H1 (cell line): ENCODE measurements around the gene PIK3C2G. TPM values are rescaled to one million over a fixed set of nuclear protein-coding genes. Genes with fewer than 3 reads are reported as not detected.

Experiments
- CTCF ChIA-PET: fragments of 300-600 bp; sonication (Branson Sonifier 250); formaldehyde crosslinking; loops from one replicate; lab custom pipeline; 2021; ENCODE audit not compliant: partially characterized antibody; lab: Charles Lee
- POLR2A ChIA-PET: fragments of 300-600 bp; sonication (Branson Sonifier 250); formaldehyde crosslinking; loops from one replicate; lab custom pipeline; 2021; ENCODE audit warnings: inconsistent platforms; ENCODE audit not compliant: partially characterized antibody; lab: Charles Lee
- DNase-seq, 2 experiments: peaks; one replicate each; pipeline versions ENCODE4 v3.0.0 to v3.0.0-alpha.2; 2010 to 2022; ENCODE audit warnings: low spot score in 2 of 2, low read depth in 1 of 2, mixed read lengths in 1 of 2
- FAIRE-seq: peaks from 2 replicates; lab custom pipeline; 2011; peaks lifted over from hg19 to GRCh38; lab: Jason Lieb, UNC
- H2AFZ ChIP-seq: 2 replicates; pipeline ENCODE4 v1.8.1; 2012; ENCODE audit warnings: low read length, inconsistent platforms
- H2AK5ac ChIP-seq: 2 replicates; pipeline ENCODE4 v1.6.1; 2013; ENCODE audit warnings: low read depth, low read length
- H2BK120ac ChIP-seq: replicated peaks from 2 replicates; pipeline ENCODE3; 2013; ENCODE audit warnings: low read depth, low read length, inconsistent platforms
- H2BK12ac ChIP-seq: 2 replicates; pipeline ENCODE4 v1.6.1; 2013; ENCODE audit warnings: low read depth, low read length
- H2BK15ac ChIP-seq: 2 replicates; pipeline ENCODE4 v1.6.1; 2013; ENCODE audit warnings: low read length
- H2BK20ac ChIP-seq: 2 replicates; pipeline ENCODE4 v1.6.1; 2013; ENCODE audit warnings: low read length
- H2BK5ac ChIP-seq: 2 replicates; pipeline ENCODE4 v1.6.1; 2013; ENCODE audit warnings: low read depth, low read length
- H3K14ac ChIP-seq: 2 replicates; pipeline ENCODE4 v1.6.1; 2013; ENCODE audit warnings: inconsistent platforms; ENCODE audit not compliant: insufficient read length
- H3K18ac ChIP-seq: 2 replicates; pipeline ENCODE4 v1.6.1; 2013; ENCODE audit warnings: low read length; ENCODE audit errors: extremely low read depth
- H3K23ac ChIP-seq: 2 replicates; pipeline ENCODE4 v1.6.1; 2013; ENCODE audit warnings: inconsistent platforms; ENCODE audit not compliant: insufficient read length
- H3K23me2 ChIP-seq: 2 replicates; pipeline ENCODE4 v1.6.1; 2013; ENCODE audit warnings: low read depth, low read length
- H3K27ac ChIP-seq: 2 replicates; pipeline ENCODE4 v1.6.1; 2011; ENCODE audit warnings: low read depth, low read length, inconsistent platforms
- H3K27me3 ChIP-seq, 4 experiments: replicated peaks in 1 of 4; 1 replicate in 1 of 4; 2 replicates in 3 of 4; pipeline versions ENCODE4 v1.6.1 to v1.8.1; 2011 to 2013; ENCODE audit warnings: low read length in 3 of 4, mild to moderate bottlenecking in 3 of 4, inconsistent platforms in 2 of 4, mixed read lengths in 2 of 4, moderate library complexity in 1 of 4; ENCODE audit not compliant: control insufficient read depth in 3 of 4, insufficient read depth in 3 of 4; ENCODE audit errors: extremely low read depth in 1 of 4
- H3K36me3 ChIP-seq, 4 experiments: 2 replicates each; pipeline versions ENCODE4 v1.6.1 to v1.8.1; 2011 to 2013; ENCODE audit warnings: mild to moderate bottlenecking in 4 of 4, low read length in 3 of 4, moderate library complexity in 2 of 4, control low read depth in 1 of 4, inconsistent platforms in 1 of 4; ENCODE audit not compliant: insufficient read depth in 4 of 4, control insufficient read depth in 2 of 4
- H3K4ac ChIP-seq: replicated peaks from 2 replicates; pipeline ENCODE3; 2013; ENCODE audit warnings: low read length, low read depth, mixed read lengths, inconsistent platforms; ENCODE audit not compliant: insufficient read length
- H3K4me1 ChIP-seq, 4 experiments: replicated peaks in 1 of 4; 1 replicate in 1 of 4; 2 replicates in 3 of 4; pipeline versions ENCODE4 v1.6.1 to v1.8.1; 2011 to 2013; ENCODE audit warnings: low read length in 3 of 4, inconsistent platforms in 2 of 4, mixed read lengths in 1 of 4; ENCODE audit not compliant: insufficient read depth in 4 of 4, control insufficient read depth in 3 of 4
- H3K4me2 ChIP-seq, 2 experiments: 2 replicates each; pipeline versions ENCODE4 v1.6.1 to v1.8.1; 2011 to 2013; ENCODE audit warnings: low read depth in 2 of 2, low read length in 2 of 2, control low read depth in 1 of 2, inconsistent platforms in 1 of 2, mild to moderate bottlenecking in 1 of 2; ENCODE audit not compliant: insufficient read depth in 1 of 2
- H3K4me3 ChIP-seq, 4 experiments: fragments of 200-600, 300-600 bp in 1 of 4; sonication (generic), shearing (Covaris generic), sonication (Bioruptor Twin) in 1 of 4; 2 replicates each; pipeline versions ENCODE4 v1.5.1 to v1.8.1; 2011 to 2016; ENCODE audit warnings: low read length in 4 of 4, low read depth in 3 of 4, control low read depth in 2 of 4, inconsistent platforms in 2 of 4, mild to moderate bottlenecking in 2 of 4, mixed read lengths in 1 of 4, moderate library complexity in 1 of 4; ENCODE audit not compliant: insufficient read depth in 2 of 4; ENCODE audit errors: extremely low read depth in 1 of 4
- H3K56ac ChIP-seq: replicated peaks from 2 replicates; pipeline ENCODE3; 2013; ENCODE audit warnings: low read depth, mild to moderate bottlenecking, mixed read lengths, low read length, inconsistent platforms; ENCODE audit not compliant: insufficient read length
- H3K79me1 ChIP-seq: 2 replicates; pipeline ENCODE4 v1.6.1; 2013; ENCODE audit warnings: low read depth, low read length, control low read depth
- H3K79me2 ChIP-seq, 2 experiments: 2 replicates each; pipeline versions ENCODE4 v1.6.1 to v1.8.1; 2012 to 2013; ENCODE audit warnings: low read length in 2 of 2, mild to moderate bottlenecking in 2 of 2, inconsistent platforms in 1 of 2; ENCODE audit not compliant: insufficient read depth in 2 of 2, control insufficient read depth in 1 of 2
- H3K9ac ChIP-seq, 4 experiments: replicated peaks in 1 of 4; 1 replicate in 1 of 4; 2 replicates in 3 of 4; pipeline versions ENCODE4 v1.6.1 to v1.8.1; 2011 to 2013; ENCODE audit warnings: low read depth in 3 of 4, low read length in 3 of 4, control low read depth in 2 of 4, mild to moderate bottlenecking in 2 of 4, moderate library complexity in 2 of 4, inconsistent platforms in 1 of 4; ENCODE audit errors: extremely low read depth in 1 of 4
- H3K9me3 ChIP-seq, 2 experiments: 2 replicates each; pipeline versions ENCODE4 v1.6.1 to v1.8.1; 2012 to 2013; ENCODE audit warnings: mild to moderate bottlenecking in 2 of 2, moderate library complexity in 2 of 2, control low read depth in 1 of 2, inconsistent platforms in 1 of 2, low read depth in 1 of 2, low read length in 1 of 2, mixed read lengths in 1 of 2; ENCODE audit not compliant: insufficient read depth in 2 of 2
- H4K20me1 ChIP-seq, 2 experiments: replicated peaks in 1 of 2; 2 replicates each; pipeline versions ENCODE3 to v1.8.1; 2011 to 2013; ENCODE audit warnings: inconsistent platforms in 2 of 2, low read length in 2 of 2, mild to moderate bottlenecking in 1 of 2; ENCODE audit not compliant: insufficient read depth in 2 of 2, control insufficient read depth in 1 of 2
- H4K5ac ChIP-seq: 2 replicates; pipeline ENCODE4 v1.6.1; 2013; ENCODE audit warnings: low read length, low read depth, mixed read lengths, inconsistent platforms; ENCODE audit not compliant: insufficient read length
- H4K8ac ChIP-seq: 2 replicates; pipeline ENCODE4 v1.8.0; 2013; ENCODE audit warnings: mild to moderate bottlenecking, moderate library complexity, low read length, inconsistent platforms; ENCODE audit not compliant: insufficient read depth; ENCODE audit errors: extremely low read depth
- H4K91ac ChIP-seq: replicated peaks from 2 replicates; pipeline ENCODE3; 2013; ENCODE audit warnings: low read length, mixed read lengths, inconsistent platforms; ENCODE audit not compliant: insufficient read length
- CHD1 ChIP-seq: IDR thresholded peaks from 2 replicates; pipeline ENCODE4 v1.6.1; 2012; ENCODE audit warnings: low read depth, low read length, improper control_type of control experiment
- CHD2 ChIP-seq: IDR thresholded peaks from 2 replicates; pipeline ENCODE4 v1.6.1; 2012; ENCODE audit warnings: low read length, improper control_type of control experiment
- CTCF ChIP-seq, 3 experiments: IDR thresholded peaks; 1 replicate in 2 of 3; 2 replicates in 1 of 3; pipeline versions ENCODE4 v1.5.1 to v1.6.1; 2011; ENCODE audit warnings: low read length in 3 of 3, mild to moderate bottlenecking in 3 of 3, inconsistent platforms in 2 of 3, low read depth in 1 of 3, moderate library complexity in 1 of 3; ENCODE audit not compliant: insufficient read depth in 1 of 3; ENCODE audit errors: control extremely low read depth in 1 of 3
- EZH2 ChIP-seq: fragments of 200-600 bp; sonication (generic); IDR thresholded peaks from 2 replicates; pipeline ENCODE4 v1.7.1; 2012; ENCODE audit warnings: low read depth, mild to moderate bottlenecking, moderate library complexity, low read length, inconsistent platforms; ENCODE audit not compliant: severe bottlenecking
- HDAC2 ChIP-seq, 2 experiments: fragments of 300-600 bp in 1 of 2; sonication (generic) in 1 of 2; IDR thresholded peaks; 2 replicates each; pipeline ENCODE4 v1.6.1; 2011 to 2012; ENCODE audit warnings: low read depth in 2 of 2, low read length in 2 of 2, mild to moderate bottlenecking in 2 of 2, moderate library complexity in 2 of 2, borderline replicate concordance in 1 of 2, inconsistent platforms in 1 of 2
- HDAC6 ChIP-seq: IDR thresholded peaks from one replicate; pipeline ENCODE4 v1.7.1; 2012; ENCODE audit warnings: low read depth, mild to moderate bottlenecking, inconsistent platforms, low read length, moderate library complexity
- KDM1A ChIP-seq: fragments of 200-600, 300-600 bp; sonication (generic); IDR thresholded peaks from 2 replicates; pipeline ENCODE4 v1.7.1; 2016; ENCODE audit warnings: mild to moderate bottlenecking, low read length, borderline replicate concordance
- POLR2AphosphoS5 ChIP-seq: IDR thresholded peaks from 2 replicates; pipeline ENCODE4 v1.6.1; 2011; ENCODE audit warnings: low read depth, low read length
- RFX5 ChIP-seq: IDR thresholded peaks from 2 replicates; pipeline ENCODE4 v1.6.1; 2011; ENCODE audit warnings: low read depth, low read length, improper control_type of control experiment, borderline replicate concordance
- SP4 ChIP-seq: IDR thresholded peaks from 2 replicates; pipeline ENCODE4 v1.6.1; 2012; ENCODE audit warnings: low read length, inconsistent platforms
- TAF7 ChIP-seq: optimal IDR thresholded peaks from 2 replicates; pipeline ENCODE3; 2011; ENCODE audit warnings: low read depth, mild to moderate bottlenecking, inconsistent platforms, low read length, moderate library complexity, borderline replicate concordance
- TEAD4 ChIP-seq: IDR thresholded peaks from 2 replicates; pipeline ENCODE4 v1.6.1; 2012; ENCODE audit warnings: low read depth, low read length, inconsistent platforms, mixed read lengths
- YY1 ChIP-seq: IDR thresholded peaks from 2 replicates; pipeline ENCODE4 v1.6.1; 2011; ENCODE audit warnings: low read depth, mild to moderate bottlenecking, low read length
- WGBS, 2 experiments: shearing (Covaris generic) in 1 of 2; methylation state at CpG; one replicate each; pipeline versions ENCODE4 v1.1.6 to v1.1.7; 2013 to 2015; ENCODE audit warnings: low lambda C conversion rate in 2 of 2, mixed read lengths in 2 of 2, inconsistent platforms in 1 of 2, low coverage in 1 of 2, missing lambda C conversion rate in 1 of 2; ENCODE audit not compliant: insufficient replicate concordance in 2 of 2, insufficient coverage in 1 of 2, insufficient read length in 1 of 2; ENCODE audit errors: extremely low coverage in 1 of 2, missing lambda C conversion rate in 1 of 2; 5-methylcytosine and 5-hydroxymethylcytosine counted together
- polyA plus RNA-seq, 7 experiments: library from polyadenylated mRNA; depleted of rRNA in 3 of 7; stranded (reverse) in 5 of 7; unstranded in 2 of 7; fragments of >200 nt in 5 of 7; fragments of 200-250 nt in 2 of 7; gene quantifications; 1 replicate in 5 of 7; 2 replicates in 1 of 7; 4 replicates in 1 of 7; pipeline versions ENCODE4 v1.2.1 to v1.2.3, GENCODE V29; 2011 to 2013; ENCODE audit warnings: missing spikeins in 2 of 7, mixed read lengths in 2 of 7
- total RNA-seq: library from RNA; stranded (reverse); fragmentation: NEBNext Ultra II Directional; extraction: Animal tissue kit (Norgen Biotek cat#: 25700); gene quantifications from 2 replicates; pipeline ENCODE4 v1.2.1, GENCODE V29; 2021

The PIK3C2G gene
- total and polyA plus RNA-seq, 2 of the 8 experiments (the other 6 are each of a cell fraction or from before 2014, with no cell fraction given), result not detected

GRCh38 chr12:18496156-18496555, 234.8 kb downstream of the PIK3C2G start:
- Histone ChIP-seq H4K5ac (no peak overlapping the region), H4K91ac (no peak overlapping the region), H2BK5ac (no peak overlapping the region), H3K4me2 (no peak overlapping the region), H3K23me2 (no peaks in the 10 kb centered on the region), H2BK120ac (no peak overlapping the region), H3K56ac (no peak overlapping the region), H2AK5ac (no peak overlapping the region), H2BK15ac (no peak overlapping the region), H3K27me3 (no peaks in the 10 kb centered on the region), H3K27ac (no peak overlapping the region), H4K20me1 (no peaks in the 10 kb centered on the region), H3K9me3 (peaks cover 0 to 7% of the 10 kb centered on the region in 2 experiments; a peak in 1 of 4 replicates), H3K4me3 (no peak overlapping the region), H4K8ac (no peak overlapping the region), H3K9ac (no peak overlapping the region), H3K79me2 (no peaks in the 10 kb centered on the region), H3K23ac (no peak overlapping the region), H3K4ac (no peak overlapping the region), H3K36me3 (no peaks in the 10 kb centered on the region), H3K14ac (no peak overlapping the region), H2AFZ (no peak overlapping the region), H2BK12ac (no peak overlapping the region), H3K4me1 (no peaks in the 10 kb centered on the region), H2BK20ac (no peak overlapping the region), H3K18ac (no peak overlapping the region), H3K79me1 (no peaks in the 10 kb centered on the region)
- CTCF ChIA-PET, result no interaction called here
- POLR2A ChIA-PET, result no interaction called here
- FAIRE-seq, result no peak
- DNase-seq, result no peak
- 89% methylated on average over 2 of the region's 2 CpGs; no CpG with 5 or more reads in 1 of the 2 experiments for whole genome bisulfite sequencing, 2 experiments
- TF ChIP-seq TAF7 (no peak), CHD1 (no peak), CTCF (IDR thresholded peaks at IDR 0.05; ENCODE audit: control extremely low read depth in 1 of 3, insufficient read depth in 1 of 3, low read depth in 1 of 3, low read length in 3 of 3) (no peak), SP4 (no peak), EZH2 (no peak), HDAC6 (no peak), RFX5 (no peak), POLR2AphosphoS5 (no peak), CHD2 (no peak), YY1 (no peak), TEAD4 (no peak), HDAC2 (IDR thresholded peaks at IDR 0.05; ENCODE audit: borderline replicate concordance in 1 of 2, low read depth in 2 of 2, low read length in 2 of 2) (no peak), KDM1A (no peak)
